Bone marrow (tissue), 2 donors: ENCODE data around the gene DAZAP2.
"Not testable (repeated sequence)": the region's sequence is repeated elsewhere in the genome, so short reads cannot be mapped to it uniquely, and the experiment has no call there.

Source experiments
- DNase-seq, 2 donors: peaks; one replicate each; lab custom pipeline; 2025; lab: John Stamatoyannopoulos, UW

Gene DAZAP2

GRCh38 chr12:51217133-51217967 lies 21.3 kb upstream of the DAZAP2 start:
- peak in 1 of 2 donors; percentile 47 for DNase-seq

DNA sequence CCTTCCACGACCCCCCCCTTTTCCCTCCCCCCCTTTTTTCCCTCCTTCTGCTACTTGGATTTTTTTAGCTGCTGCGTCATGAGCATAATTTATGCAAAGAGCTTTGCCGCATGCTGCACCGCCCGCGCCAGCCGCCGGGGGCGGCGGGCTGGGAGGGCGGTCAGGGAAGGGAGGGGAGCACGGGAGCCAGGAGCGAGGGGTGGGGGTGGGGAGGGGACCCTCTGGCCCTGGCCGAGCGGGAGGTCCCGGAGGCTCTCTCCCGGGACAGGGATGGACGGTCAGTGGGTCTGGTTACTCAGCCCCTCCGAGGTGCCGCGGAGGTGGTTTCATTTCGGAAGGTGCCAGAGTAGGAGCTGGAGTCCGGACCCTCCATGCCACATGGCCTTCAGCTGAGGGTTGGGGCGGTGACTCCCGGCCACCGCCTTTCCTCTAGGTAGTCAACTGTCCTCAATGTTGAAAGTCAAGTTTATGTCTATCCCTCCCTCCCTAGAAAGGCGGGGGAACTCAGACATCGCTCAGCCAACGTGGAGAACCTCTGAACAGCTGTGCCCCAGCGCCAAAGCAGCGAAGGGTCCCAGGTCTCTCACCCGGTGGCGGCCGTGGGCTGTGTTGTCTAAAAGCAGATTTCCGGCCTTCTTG lies 20.5 kb upstream of the DAZAP2 start, which contains the start of gene POU6F1:
TSS of gene POU6F1 (minus strand) at position 95 of the 639 bp plus-strand sequence. CDS start 11,226 bp downstream, outside the sequence.
- DNase-seq: peak; percentile 52 to 57

- DNase-seq: no peak
Observed at GRCh38 chr12:51218607-51219161, 19.9 kb upstream of the DAZAP2 start.

- DNase-seq: no peak
Observed at GRCh38 chr12:51219322-51219721, 19.3 kb upstream of the DAZAP2 start.

DNA sequence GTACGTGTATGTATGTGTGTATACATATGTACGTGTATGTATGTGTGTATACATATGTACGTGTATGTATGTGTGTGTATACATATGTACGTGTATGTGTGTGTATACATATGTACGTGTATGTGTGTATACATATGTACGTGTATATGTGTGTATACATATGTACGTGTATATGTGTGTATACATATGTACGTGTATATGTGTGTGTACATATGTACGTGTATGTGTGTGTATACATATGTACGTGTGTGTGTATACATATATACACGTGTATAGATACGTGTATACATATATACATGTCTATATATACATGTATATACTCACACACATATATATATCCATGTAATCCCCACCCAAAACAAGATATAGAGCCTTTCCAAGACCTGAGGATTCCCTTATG lies 18.8 kb upstream of the DAZAP2 start:
- not testable (repeated sequence) for DNase-seq

DNA sequence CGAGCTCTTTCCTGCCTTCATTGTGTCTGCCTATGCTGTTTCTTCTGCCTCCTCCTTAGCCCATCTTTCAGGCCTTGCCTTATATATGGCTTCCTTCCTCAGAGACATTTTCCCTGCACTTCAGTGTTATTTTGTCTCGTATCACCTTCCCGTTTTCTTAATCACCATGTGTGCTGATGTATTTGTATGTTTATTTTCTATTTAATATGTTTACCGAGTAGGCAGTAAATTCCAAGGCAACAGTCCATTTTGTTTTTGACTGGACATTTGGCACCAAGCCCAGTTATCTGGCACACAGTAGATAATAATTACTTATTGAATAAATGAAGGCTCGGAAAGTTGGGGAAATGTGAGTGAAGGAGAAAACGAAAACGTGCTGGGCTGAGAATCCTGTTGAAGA lies 16.2 kb upstream of the DAZAP2 start:
- no peak for DNase-seq

DNA sequence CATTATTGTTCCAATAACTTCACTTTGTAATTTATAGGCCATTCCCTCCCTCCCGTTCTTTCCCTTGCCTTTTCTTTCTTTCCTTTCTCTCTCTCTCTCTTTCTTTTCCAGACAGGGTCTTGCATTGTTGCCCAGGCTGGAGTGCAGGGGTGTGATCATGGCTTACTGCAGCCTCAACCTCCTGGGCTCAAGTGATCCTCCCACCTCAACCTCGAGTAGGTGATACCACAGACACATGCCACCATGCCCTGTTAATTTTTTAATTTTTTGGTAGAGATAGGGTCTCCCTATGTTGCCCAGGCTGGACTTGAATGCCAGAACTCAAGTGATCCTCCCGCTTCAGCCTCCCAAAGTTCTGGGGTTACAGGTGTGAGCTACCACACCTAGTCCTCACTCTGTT lies 14.0 kb upstream of the DAZAP2 start:
- no peak for DNase-seq

GRCh38 chr12:51225234-51225633 lies 13.4 kb upstream of the DAZAP2 start:
- DNase-seq: no peak

DNA sequence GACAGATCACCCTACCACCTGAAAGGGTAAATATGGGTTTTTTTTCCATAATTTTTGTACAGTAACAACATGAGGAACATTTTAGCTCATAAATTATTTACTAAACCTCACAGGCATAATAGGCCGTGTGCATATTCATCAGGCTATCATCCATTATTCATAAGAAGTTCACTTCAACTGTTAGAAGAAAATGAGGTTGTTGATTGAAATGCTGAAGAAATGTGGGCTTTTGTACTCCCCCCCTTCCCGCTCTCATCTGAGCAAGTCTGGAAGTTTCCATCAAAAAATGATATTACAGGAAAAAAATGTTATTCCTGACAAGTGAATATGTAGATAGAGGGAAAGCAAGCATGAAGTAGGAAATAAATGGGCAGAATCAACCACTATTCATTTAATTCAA lies 12.9 kb upstream of the DAZAP2 start:
- no peak for DNase-seq

- not testable (repeated sequence) for DNase-seq
Observed at GRCh38 chr12:51227112-51227511, 11.5 kb upstream of the DAZAP2 start.

DNA sequence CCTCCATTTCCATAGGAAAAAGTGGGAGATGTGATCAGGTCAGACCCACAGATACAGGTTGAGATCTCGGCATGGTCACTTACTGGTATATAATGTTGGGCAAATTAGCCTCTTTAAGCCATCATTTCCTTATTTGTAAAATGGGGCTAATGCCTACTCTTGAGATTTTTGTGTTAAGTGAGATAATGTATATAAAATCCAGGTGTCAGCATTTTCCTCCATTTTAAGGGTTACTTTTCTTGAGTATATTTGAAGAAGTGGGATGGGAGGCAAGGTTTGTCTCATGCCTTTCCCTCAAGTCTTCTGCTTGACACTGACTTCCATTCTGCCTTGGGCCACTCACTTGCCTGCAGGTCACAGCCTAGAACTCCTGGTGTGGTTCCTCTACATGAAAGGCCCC lies 10.7 kb upstream of the DAZAP2 start:
- no peak for DNase-seq

GRCh38 chr12:51229116-51229809 lies 9.4 kb upstream of the DAZAP2 start:
- DNase-seq: no peak

DNA sequence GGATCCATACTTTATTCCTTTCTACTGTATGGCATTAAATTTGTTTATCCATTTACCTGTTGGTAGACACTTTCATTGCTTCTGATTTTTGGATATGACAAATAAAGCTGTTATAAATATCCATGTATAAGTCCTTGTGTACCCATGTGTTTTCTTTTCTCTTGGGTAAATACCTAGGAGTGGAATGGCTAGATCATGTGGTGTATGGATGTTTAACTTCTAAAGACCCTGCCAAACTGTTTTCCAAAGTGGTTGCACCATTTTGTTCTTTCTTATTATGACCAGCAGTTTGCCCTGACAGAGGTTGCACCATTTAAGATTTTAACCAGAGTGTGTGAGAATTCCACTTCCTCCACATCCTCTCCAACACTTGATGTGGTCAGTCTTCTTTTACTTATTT lies 6.0 kb upstream of the DAZAP2 start:
- no peak for DNase-seq

GRCh38 chr12:51234530-51234929 lies 4.1 kb upstream of the DAZAP2 start:
- DNase-seq: no peak

- no peak for DNase-seq
Observed at GRCh38 chr12:51238037-51238509, 553 bp upstream of the DAZAP2 start.

GRCh38 chr12:51240971-51241370 lies 2.3 kb downstream of the DAZAP2 start:
- no peak for DNase-seq

DNA sequence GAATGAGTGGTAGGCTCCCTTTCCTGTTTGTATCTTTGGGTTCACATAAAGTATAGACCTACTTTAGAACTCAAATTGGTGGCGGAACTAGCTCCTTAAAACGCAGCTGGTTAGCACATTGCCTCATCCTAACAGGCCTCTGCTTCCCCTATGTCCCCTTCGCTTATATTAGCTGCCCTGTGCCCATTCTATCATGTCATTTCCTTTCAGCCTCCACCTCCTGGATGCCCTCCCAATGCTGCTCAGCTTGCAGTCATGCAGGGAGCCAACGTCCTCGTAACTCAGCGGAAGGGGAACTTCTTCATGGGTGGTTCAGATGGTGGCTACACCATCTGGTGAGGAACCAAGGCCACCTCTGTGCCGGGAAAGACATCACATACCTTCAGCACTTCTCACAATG lies 3.5 kb downstream of the DAZAP2 start:
- peak in 1 of 2 donors; percentile 9 for DNase-seq

GRCh38 chr12:51242876-51243275 lies 4.2 kb downstream of the DAZAP2 start:
- no peak for DNase-seq

GRCh38 chr12:51244269-51244668 lies 5.6 kb downstream of the DAZAP2 start:
- DNase-seq: no peak

- DNase-seq: no peak
Observed at GRCh38 chr12:51245476-51246253, 7.0 kb downstream of the DAZAP2 start.

GRCh38 chr12:51246254-51246853 lies 7.7 kb downstream of the DAZAP2 start:
- peak; percentile 20 to 42 for DNase-seq
